ENCODE measurements around the gene SLC26A6. TPM values are rescaled to one million over a fixed set of nuclear protein-coding genes. Genes with fewer than 3 reads are reported as not detected.

Gene SLC26A6
- polyA plus RNA-seq, 1 donor from 2014 or later = 1.4 TPM

GRCh38 chr3:48664929-48665328 lies 29.7 kb upstream of the SLC26A6 start:
- Mint-ChIP-seq H3K9me3 (no peaks in the 10 kb centered on the region), H3K27ac (peak overlapping the region in 1 of 3 donors; percentile 56), H3K4me3 (peak overlapping the region in 2 of 4 donors; percentile 86 to 97), H3K36me3 (peaks cover 3% of the 10 kb centered on the region), H3K27me3 (peaks cover 23% of the 10 kb centered on the region), H3K4me1 (peaks cover 7 to 8% (median 8%) of the 10 kb centered on the region in 3 donors)

GRCh38 chr3:48664313-48664644 lies 29.0 kb upstream of the SLC26A6 start:
- Mint-ChIP-seq H3K27ac (peak overlapping the region in 1 of 3 donors; percentile 94), H3K4me3 (peak overlapping the region; percentile 77 to 97 (median 90)), H3K4me1 (peaks cover 7 to 8% (median 8%) of the 10 kb centered on the region in 3 donors), H3K36me3 (peaks cover 3% of the 10 kb centered on the region), H3K9me3 (no peaks in the 10 kb centered on the region), H3K27me3 (peaks cover 23% of the 10 kb centered on the region)

GRCh38 chr3:48663489-48664312 lies 28.4 kb upstream of the SLC26A6 start:
- Mint-ChIP-seq H3K36me3 (peaks cover 3% of the 10 kb centered on the region), H3K9me3 (no peaks in the 10 kb centered on the region), H3K27ac (peak overlapping the region in 2 of 3 donors; percentile 89 to 94), H3K27me3 (peaks cover 23% of the 10 kb centered on the region), H3K4me1 (peaks cover 7 to 8% (median 8%) of the 10 kb centered on the region in 3 donors), H3K4me3 (peak overlapping the region; percentile 77 to 97 (median 90))

- no peaks in the 10 kb centered on the region for H3K9me3 Mint-ChIP-seq
- H3K4me3 Mint-ChIP-seq = peak within 1 kb of the TSS; percentile 77 to 97 (median 90)
- peaks cover 23% of the 10 kb centered on the region for H3K27me3 Mint-ChIP-seq
- peaks cover 7 to 8% (median 8%) of the 10 kb centered on the region in 3 donors for H3K4me1 Mint-ChIP-seq
- peak within 1 kb of the TSS; percentile 71 to 94 (median 89) for H3K27ac Mint-ChIP-seq
- H3K36me3 Mint-ChIP-seq = no peaks in the 10 kb centered on the region
Observed at GRCh38 chr3:48662753-48663488, 27.7 kb upstream of the SLC26A6 start, which contains the start of gene CELSR3. CELSR3 (minus strand) TSS chr3:48662886; CDS start chr3:48662634, 252 bp downstream.

- Mint-ChIP-seq H3K36me3 (no peaks in the 10 kb centered on the region), H3K27ac (peak overlapping the region; percentile 71 to 94 (median 89)), H3K4me3 (peak overlapping the region in 3 of 4 donors; percentile 48 to 86 (median 72))
Observed at GRCh38 chr3:48662145-48662752, 27.0 kb upstream of the SLC26A6 start.

GRCh38 chr3:48661501-48662144 lies 26.4 kb upstream of the SLC26A6 start:
- peak overlapping the region; percentile 48 to 80 (median 73) for H3K4me3 Mint-ChIP-seq
- no peaks in the 10 kb centered on the region for H3K36me3 Mint-ChIP-seq
- peak overlapping the region; percentile 3 to 86 (median 71) for H3K27ac Mint-ChIP-seq
- H3K4me1 Mint-ChIP-seq = peaks cover 7 to 8% (median 8%) of the 10 kb centered on the region in 3 donors
- peaks cover 23% of the 10 kb centered on the region for H3K27me3 Mint-ChIP-seq
- no peaks in the 10 kb centered on the region for H3K9me3 Mint-ChIP-seq

More at GRCh38 chr3:48662145-48662752, 27.0 kb upstream of the SLC26A6 start:
- H3K27me3 Mint-ChIP-seq = peaks cover 23% of the 10 kb centered on the region
- H3K9me3 Mint-ChIP-seq = no peaks in the 10 kb centered on the region
- H3K4me1 Mint-ChIP-seq = peaks cover 7 to 8% (median 8%) of the 10 kb centered on the region in 3 donors

- no peaks in the 10 kb centered on the region for H3K36me3 Mint-ChIP-seq
- no peaks in the 10 kb centered on the region for H3K9me3 Mint-ChIP-seq
- peaks cover 7 to 8% (median 8%) of the 10 kb centered on the region in 3 donors for H3K4me1 Mint-ChIP-seq
- peak overlapping the region in 2 of 3 donors; percentile 67 to 86 for H3K27ac Mint-ChIP-seq
- H3K27me3 Mint-ChIP-seq = peaks cover 23% of the 10 kb centered on the region
- peak overlapping the region in 2 of 4 donors; percentile 48 to 74 for H3K4me3 Mint-ChIP-seq
Observed at GRCh38 chr3:48660800-48661400, 25.6 kb upstream of the SLC26A6 start.

GRCh38 chr3:48656841-48657281 lies 21.6 kb upstream of the SLC26A6 start:
- Mint-ChIP-seq H3K27me3 (peaks cover 8% of the 10 kb centered on the region), H3K36me3 (peaks cover 3% of the 10 kb centered on the region), H3K4me1 (peaks cover 0 to 4% (median 2%) of the 10 kb centered on the region in 3 donors), H3K27ac (peak overlapping the region; percentile 46 to 88 (median 64)), H3K9me3 (no peaks in the 10 kb centered on the region), H3K4me3 (peak overlapping the region; percentile 62 to 77 (median 72))

GRCh38 chr3:48656061-48656840 lies 21.0 kb upstream of the SLC26A6 start:
- Mint-ChIP-seq H3K27me3 (peaks cover 6% of the 10 kb centered on the region), H3K4me1 (peaks cover 0 to 3% (median 2%) of the 10 kb centered on the region in 3 donors)

GRCh38 chr3:48655606-48656005 lies 20.3 kb upstream of the SLC26A6 start:
- Mint-ChIP-seq H3K27me3 (peaks cover 5% of the 10 kb centered on the region), H3K27ac (peak overlapping the region in 2 of 3 donors; percentile 19 to 89), H3K36me3 (peaks cover 3% of the 10 kb centered on the region), H3K4me3 (peak overlapping the region; percentile 62 to 85 (median 80)), H3K9me3 (no peaks in the 10 kb centered on the region), H3K4me1 (peaks cover 0 to 4% (median 3%) of the 10 kb centered on the region in 3 donors)

More at GRCh38 chr3:48656061-48656840, 21.0 kb upstream of the SLC26A6 start:
- peaks cover 3% of the 10 kb centered on the region for H3K36me3 Mint-ChIP-seq
- H3K4me3 Mint-ChIP-seq = peak overlapping the region; percentile 62 to 84 (median 77)
- H3K9me3 Mint-ChIP-seq = no peaks in the 10 kb centered on the region
- H3K27ac Mint-ChIP-seq = peak overlapping the region; percentile 46 to 89 (median 88)

GRCh38 chr3:48655063-48655462 lies 19.8 kb upstream of the SLC26A6 start:
- peak overlapping the region in 1 of 3 donors; percentile 19 for H3K27ac Mint-ChIP-seq
- H3K9me3 Mint-ChIP-seq = no peaks in the 10 kb centered on the region
- no peaks in the 10 kb centered on the region for H3K27me3 Mint-ChIP-seq
- peaks cover 0 to 4% (median 3%) of the 10 kb centered on the region in 3 donors for H3K4me1 Mint-ChIP-seq
- H3K4me3 Mint-ChIP-seq = peak overlapping the region; percentile 62 to 85 (median 76)
- H3K36me3 Mint-ChIP-seq = peaks cover 3% of the 10 kb centered on the region

GRCh38 chr3:48652923-48653715 lies 17.9 kb upstream of the SLC26A6 start:
- Mint-ChIP-seq H3K4me1 (peaks cover 0 to 4% (median 3%) of the 10 kb centered on the region in 3 donors), H3K4me3 (peak overlapping the region in 3 of 4 donors; percentile 70 to 89 (median 71)), H3K9me3 (no peaks in the 10 kb centered on the region), H3K36me3 (peaks cover 3% of the 10 kb centered on the region), H3K27me3 (no peaks in the 10 kb centered on the region), H3K27ac (peak overlapping the region in 1 of 3 donors; percentile 27)

Data from IgD-negative memory B cell (primary cell).